ENCODE data around the gene TMEM18.

DNA sequence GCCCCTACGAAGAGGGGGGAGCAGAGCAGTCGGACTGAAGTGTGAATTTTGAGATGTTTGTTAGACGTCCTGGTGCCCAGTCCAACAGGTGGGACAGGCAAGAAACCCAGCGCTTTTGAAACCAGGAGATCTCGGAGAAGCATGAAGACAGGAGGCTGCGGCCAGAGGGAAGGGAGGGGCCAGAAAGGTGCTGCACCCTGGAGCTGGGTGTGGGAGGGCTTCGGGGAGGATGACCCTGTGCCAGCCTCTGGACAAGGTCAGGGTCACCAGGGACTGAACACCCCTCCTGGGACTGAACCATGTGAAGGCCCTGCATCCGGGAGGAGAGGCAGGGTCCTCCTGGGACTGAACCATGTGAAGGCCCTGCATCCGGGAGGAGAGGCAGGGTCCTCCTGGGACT lies 6.1 kb downstream of the TMEM18 start:
- no peak for TF ChIP-seq POLR2AphosphoS5 (IDR thresholded peaks at IDR 0.05; ENCODE audit: low read depth, low read length)
- no peak for TF ChIP-seq POLR2A (IDR thresholded peaks at IDR 0.05; ENCODE audit: low read depth, low read length)
- TF ChIP-seq TAF1 (IDR thresholded peaks at IDR 0.05; ENCODE audit: low read depth, low read length): no peak
- no peak for TF ChIP-seq SPI1 (IDR thresholded peaks at IDR 0.05; ENCODE audit: low read depth, low read length)
- no peak for TF ChIP-seq PAX5 (IDR thresholded peaks at IDR 0.05; ENCODE audit: insufficient read depth, low read length, severe bottlenecking)
